ENCODE measurements around the gene USP54. TPM values are rescaled to one million over a fixed set of nuclear protein-coding genes. Genes with fewer than 3 reads are reported as not detected.

The USP54 gene
- total and polyA plus RNA-seq, 2 of the 13 experiments (the other 11 are each of a cell fraction or from before 2014, with no cell fraction given): 18.1 to 25.0 TPM

DNA sequence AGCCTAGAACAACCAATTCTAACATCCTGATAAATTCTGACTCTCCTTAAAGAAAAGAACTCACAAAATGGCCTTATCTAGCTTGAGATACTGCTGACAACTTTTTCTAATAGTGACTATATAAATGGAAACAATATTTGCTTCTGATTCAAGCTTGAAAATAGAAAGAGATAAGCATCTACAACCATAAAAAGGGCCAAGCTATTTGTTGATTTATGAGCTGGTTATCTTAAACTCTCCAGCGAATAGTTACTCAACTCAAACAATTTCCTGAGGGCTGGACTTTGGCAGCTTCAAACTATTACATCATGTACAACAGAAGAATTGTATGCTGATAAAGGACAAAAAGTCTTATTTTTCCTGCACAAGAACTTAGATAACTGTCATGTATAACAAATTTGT lies 4.6 kb downstream of the USP54 start (continued):
- TF ChIP-seq ZNF782 (CRISPR knock-in tag; IDR thresholded peaks at IDR 0.05; ENCODE audit: borderline replicate concordance): no peak
- TF ChIP-seq MED1 (CRISPR knock-in tag; IDR thresholded peaks at IDR 0.05): peak; percentile 49; the same call in 1 of the 2 replicates
- TF ChIP-seq BRCA1 (CRISPR knock-in tag; IDR thresholded peaks at IDR 0.05): no peak
- no peak for TF ChIP-seq NFYC (CRISPR knock-in tag; IDR thresholded peaks at IDR 0.05)
- TF ChIP-seq KLF12 (CRISPR knock-in tag; IDR thresholded peaks at IDR 0.05; ENCODE audit: borderline replicate concordance): no peak
- TF ChIP-seq ZNF20 (CRISPR knock-in tag; IDR thresholded peaks at IDR 0.05): no peak
- 0 out of 2 replicates have a peak, but pooled peaks have one; percentile 62 for TF ChIP-seq ZFP36L1 (CRISPR knock-in tag; IDR thresholded peaks at IDR 0.05)
- TF ChIP-seq ZKSCAN8 (CRISPR knock-in tag; IDR thresholded peaks at IDR 0.05; ENCODE audit: borderline replicate concordance): peak; percentile 68; the same call in 1 of the 2 replicates
- peak; percentile 53; the same call in 1 of the 2 replicates for TF ChIP-seq TARDBP (CRISPR knock-in tag; IDR thresholded peaks at IDR 0.05)
- TF ChIP-seq ZNF816 (CRISPR knock-in tag; IDR thresholded peaks at IDR 0.05; ENCODE audit: borderline replicate concordance): no peak
- TF ChIP-seq SNAPC2 (CRISPR knock-in tag; IDR thresholded peaks at IDR 0.05): peak; percentile 24; the same call in 1 of the 2 replicates
- peak; percentile 6; the same call in 1 of the 2 replicates for TF ChIP-seq CREB1 (IDR thresholded peaks at IDR 0.05)
- TF ChIP-seq CREB1 (CRISPR knock-in tag; IDR thresholded peaks at IDR 0.05): peak; percentile 62; the same call in 1 of the 2 replicates
- peak; percentile 44; the same call in 1 of the 2 replicates for TF ChIP-seq HDAC1 (CRISPR knock-in tag; IDR thresholded peaks at IDR 0.05)
- TF ChIP-seq, protein P1, sequence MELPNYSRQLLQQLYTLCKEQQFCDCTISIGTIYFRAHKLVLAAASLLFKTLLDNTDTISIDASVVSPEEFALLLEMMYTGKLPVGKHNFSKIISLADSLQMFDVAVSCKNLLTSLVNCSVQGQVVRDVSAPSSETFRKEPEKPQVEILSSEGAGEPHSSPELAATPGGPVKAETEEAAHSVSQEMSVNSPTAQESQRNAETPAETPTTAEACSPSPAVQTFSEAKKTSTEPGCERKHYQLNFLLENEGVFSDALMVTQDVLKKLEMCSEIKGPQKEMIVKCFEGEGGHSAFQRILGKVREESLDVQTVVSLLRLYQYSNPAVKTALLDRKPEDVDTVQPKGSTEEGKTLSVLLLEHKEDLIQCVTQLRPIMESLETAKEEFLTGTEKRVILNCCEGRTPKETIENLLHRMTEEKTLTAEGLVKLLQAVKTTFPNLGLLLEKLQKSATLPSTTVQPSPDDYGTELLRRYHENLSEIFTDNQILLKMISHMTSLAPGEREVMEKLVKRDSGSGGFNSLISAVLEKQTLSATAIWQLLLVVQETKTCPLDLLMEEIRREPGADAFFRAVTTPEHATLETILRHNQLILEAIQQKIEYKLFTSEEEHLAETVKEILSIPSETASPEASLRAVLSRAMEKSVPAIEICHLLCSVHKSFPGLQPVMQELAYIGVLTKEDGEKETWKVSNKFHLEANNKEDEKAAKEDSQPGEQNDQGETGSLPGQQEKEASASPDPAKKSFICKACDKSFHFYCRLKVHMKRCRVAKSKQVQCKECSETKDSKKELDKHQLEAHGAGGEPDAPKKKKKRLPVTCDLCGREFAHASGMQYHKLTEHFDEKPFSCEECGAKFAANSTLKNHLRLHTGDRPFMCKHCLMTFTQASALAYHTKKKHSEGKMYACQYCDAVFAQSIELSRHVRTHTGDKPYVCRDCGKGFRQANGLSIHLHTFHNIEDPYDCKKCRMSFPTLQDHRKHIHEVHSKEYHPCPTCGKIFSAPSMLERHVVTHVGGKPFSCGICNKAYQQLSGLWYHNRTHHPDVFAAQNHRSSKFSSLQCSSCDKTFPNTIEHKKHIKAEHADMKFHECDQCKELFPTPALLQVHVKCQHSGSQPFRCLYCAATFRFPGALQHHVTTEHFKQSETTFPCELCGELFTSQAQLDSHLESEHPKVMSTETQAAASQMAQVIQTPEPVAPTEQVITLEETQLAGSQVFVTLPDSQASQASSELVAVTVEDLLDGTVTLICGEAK (IDR thresholded peaks at IDR 0.05): no peak
- TF ChIP-seq, protein P1 (CRISPR knock-in tag; IDR thresholded peaks at IDR 0.05): no peak
- TF ChIP-seq ASH2L (IDR thresholded peaks at IDR 0.05; ENCODE audit: insufficient read length, low read depth, low read length): peak; percentile 49
- TF ChIP-seq ZNF747 (CRISPR knock-in tag; IDR thresholded peaks at IDR 0.05; ENCODE audit: borderline replicate concordance): no peak
- peak; percentile 84 for TF ChIP-seq NCOR1 (IDR thresholded peaks at IDR 0.05; ENCODE audit: borderline replicate concordance, low read length)
- TF ChIP-seq ZFAT (CRISPR knock-in tag; conservative IDR thresholded peaks at IDR 0.05): no peak
- TF ChIP-seq DPF2 (CRISPR knock-in tag; IDR thresholded peaks at IDR 0.05; ENCODE audit: borderline replicate concordance, low read depth): 0 out of 2 replicates have a peak, but pooled peaks have one; percentile 54
- TF ChIP-seq PHF5A (CRISPR knock-in tag; IDR thresholded peaks at IDR 0.05; ENCODE audit: low read depth, unreplicated experiment): peak; percentile 79
- peak; percentile 95 for TF ChIP-seq CEBPG (CRISPR knock-in tag; IDR thresholded peaks at IDR 0.05)
